Stimulated activated CD4-positive, alpha-beta T cell treated with anti-CD3 and anti-CD28 coated beads, Interleukin-1b, Interleukin-23, amount 100 ng/mL, for 24 hours (primary cell): Measurements from ENCODE around the gene R3HDM4.
"Not testable (repeated sequence)": the region's sequence is repeated elsewhere in the genome, so short reads cannot be mapped to it uniquely, and the experiment has no call there.

Source experiments
- DNase-seq, 4 experiments: peaks; one replicate each; pipeline ENCODE4 v3.0.0-alpha.2; 2020; ENCODE audit warnings: low read depth in 4 of 4, low spot score in 1 of 4

Gene R3HDM4

DNA sequence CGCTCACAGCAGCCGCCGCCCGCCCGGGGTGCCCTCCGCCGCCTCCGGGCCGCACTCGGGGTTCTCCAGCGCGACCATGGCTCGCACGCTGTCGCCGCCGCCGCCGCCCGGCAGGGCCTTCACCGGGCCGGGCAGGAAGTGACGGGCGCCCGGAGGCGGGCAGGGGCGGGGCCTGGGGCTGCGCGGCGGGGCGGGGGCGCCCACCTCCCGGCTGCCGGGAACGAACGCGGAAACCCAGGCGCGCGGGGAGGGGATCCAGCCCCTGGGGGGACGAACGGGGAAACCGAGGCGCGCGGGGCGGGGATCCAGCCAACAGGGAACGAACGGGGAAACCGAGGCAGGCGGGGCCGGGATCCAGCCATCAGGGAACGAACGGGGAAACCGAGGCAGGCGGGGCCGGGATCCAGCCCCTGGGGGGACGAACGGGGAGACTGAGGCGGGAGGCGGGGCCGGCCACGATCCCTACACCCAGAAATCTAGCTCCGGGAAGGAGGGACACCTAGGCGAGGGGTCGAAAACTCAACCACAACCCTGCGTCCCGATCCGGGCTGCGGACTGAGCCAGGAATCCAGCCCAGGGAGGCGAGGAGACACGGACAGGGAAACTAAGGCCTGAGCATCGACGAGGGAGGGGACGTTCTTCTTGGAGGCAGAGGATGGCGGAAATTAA lies at the start of gene R3HDM4:
Gene R3HDM4, minus strand, starts transcription at position 140 of the 669 bp plus-strand sequence. Its CDS starts 62 bp downstream, at position 78.
- DNase-seq, result peak; percentile 71 to 81 (median 75)

DNA sequence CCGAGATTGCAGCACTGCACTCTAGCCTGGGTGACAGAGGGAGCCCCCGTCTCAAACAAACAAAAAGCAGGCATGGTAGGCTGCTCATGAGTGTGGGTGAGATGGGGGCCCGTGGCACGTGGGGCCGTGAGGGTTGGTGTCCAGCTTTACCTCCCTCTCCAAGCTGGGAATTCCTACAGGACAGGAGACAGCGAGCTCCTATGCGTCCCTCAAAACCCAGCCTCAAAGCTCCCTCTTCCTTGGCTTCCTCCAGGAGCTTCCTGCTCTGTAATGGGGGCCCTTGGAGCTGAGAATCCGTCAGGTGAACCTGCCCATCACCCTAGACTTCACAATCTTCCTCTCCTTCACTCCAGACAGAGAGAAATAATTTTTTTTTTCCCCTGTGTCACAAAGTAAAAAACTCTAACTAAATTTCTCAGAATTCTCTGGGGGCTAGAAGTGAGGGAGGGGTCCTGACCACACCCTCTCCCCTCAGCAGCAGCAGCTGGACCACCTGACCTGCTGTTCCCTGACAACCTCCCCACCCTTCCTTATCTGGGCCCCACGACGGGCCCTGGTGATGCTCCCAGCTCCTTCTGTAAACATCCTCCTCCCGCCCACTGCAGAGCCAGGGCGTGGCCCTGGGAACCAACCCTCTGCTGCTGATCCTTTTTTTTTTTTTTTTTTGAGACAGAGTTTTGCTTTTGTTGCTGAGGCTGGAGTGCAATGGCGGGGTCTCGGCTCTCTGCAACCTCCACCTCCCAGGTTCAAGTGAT lies 49.0 kb upstream of the R3HDM4 start:
- no peak for DNase-seq

DNA sequence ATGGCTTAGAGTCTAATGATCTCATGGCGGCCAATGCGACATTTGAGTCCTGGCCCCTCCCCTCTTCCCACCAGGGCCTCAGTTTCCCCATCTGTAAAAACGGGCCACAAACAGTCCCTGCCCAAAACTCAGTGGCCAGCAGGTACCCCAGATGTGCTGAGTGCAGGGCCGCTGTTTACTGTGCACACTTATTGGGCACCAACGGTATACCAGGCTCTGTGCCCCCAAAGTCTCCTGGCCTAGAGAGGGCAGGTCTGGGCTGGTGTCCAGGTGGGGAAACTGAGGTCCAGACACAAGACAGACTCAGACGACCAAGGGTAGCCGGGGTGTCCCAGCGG lies 47.6 kb upstream of the R3HDM4 start:
- no peak for DNase-seq

DNA sequence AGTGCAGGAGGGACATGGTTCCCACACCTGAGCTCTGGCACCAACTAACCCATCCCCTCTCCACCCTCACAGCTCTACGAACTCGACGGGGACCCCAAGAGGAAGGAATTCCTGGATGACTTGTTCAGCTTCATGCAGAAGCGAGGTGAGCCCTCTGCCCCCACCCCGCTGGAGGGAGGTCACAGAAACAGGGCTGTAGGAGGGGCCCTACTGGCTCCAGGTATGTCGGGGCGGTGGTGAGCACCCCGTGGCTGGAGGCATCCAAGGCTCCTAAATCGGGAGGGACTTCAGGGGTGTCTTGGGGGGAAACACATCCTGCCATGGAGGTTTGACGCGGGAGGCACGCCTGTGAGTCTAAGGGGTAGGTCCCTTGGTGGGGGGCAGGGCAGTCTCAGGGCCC lies 47.0 kb upstream of the R3HDM4 start:
- DNase-seq, result no peak

DNA sequence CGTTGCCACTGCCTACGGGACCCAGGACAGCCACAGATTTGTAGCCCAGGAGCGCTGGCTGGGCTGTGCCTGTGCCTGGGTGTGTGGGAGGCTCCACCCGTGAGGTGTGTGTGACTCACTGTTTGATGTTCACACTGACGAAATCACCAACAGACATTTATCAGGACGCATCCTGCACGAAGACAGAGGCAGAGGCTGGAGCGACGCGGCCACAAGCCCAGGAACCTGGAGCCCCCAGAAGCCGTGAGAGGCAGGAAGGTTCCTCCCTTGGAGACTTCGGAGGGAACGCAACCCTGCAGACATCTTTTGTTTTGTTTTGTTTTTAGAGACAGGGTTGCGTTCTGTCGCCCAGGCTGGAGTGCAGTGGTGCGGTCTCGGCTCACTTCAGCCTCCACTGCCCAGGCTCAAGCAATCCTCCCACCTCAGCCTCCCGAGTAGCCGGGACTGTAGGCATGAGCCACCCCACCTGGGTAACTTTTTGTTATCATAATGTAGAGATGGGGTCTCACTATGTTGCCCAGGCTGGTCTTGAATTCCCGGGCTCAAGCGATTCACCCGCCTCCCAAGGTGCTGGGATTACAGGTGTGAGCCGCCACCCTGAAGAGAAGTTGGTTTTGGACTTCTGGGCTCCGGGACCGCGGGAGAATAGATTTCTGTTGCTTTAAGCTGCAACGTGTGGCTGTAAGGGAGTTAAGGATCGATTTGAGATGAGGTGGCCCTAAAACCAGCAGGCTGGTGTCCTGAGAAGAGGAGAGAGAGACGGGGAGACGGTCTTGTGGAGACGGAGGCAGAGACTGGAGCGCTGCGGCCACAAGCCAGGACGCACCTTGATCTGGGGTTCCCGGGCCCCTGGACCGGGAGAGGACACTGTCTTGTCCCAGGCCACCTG lies 46.2 kb upstream of the R3HDM4 start:
- peak in 2 of 4 experiments; percentile 35 to 36 for DNase-seq

DNA sequence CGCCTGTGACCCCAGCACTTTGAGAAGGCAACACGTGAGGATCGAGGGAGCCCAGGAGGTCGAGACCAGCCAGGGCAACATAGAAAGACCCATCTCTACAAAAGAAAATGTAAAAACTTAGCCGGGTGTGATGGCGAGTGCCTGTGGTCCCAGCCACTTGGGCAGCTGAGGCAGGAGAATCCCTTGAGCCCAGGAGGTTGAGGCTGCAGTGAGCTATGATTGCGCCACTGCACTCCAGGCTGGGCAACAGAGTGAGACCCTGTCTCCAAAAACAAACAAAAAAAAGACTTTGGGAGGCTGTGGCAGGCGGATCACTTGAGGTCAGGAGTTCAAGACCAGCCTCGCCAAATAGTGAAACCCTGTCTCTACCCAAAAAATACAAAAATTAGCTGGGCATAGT lies 44.6 kb upstream of the R3HDM4 start:
- DNase-seq, result not testable (repeated sequence)

DNA sequence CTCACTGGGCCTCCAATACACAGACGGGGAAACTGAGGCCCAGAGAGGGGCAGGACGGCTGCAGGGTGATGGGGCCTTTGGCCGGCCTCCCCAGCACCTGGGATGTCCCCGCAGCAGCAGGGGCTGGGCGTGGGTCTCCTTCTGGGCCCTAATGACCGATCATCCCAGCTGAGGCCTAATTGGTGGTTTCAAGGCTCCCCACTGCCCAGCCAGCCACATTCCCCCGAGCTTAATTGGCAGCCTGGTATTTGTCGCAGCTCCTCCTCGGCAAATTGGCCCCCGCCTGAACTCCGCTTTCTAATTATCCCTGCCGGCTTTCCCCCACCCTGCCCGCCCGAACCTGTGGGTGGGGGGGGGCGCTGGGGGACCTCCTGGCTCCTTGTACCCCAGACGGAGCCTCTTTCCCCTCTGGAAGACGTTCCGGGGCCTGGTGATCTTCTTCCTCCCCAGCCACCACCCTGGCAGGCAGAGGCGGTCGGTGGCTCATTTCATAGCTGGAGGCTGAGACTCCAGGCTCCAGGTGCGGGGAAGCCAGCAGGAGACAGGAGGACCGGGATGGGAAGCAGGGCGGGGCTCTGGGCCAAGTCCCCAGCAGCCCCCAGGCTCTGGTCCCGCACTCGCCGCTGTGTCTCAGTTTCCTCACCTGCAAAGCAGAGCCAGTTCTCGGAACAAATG lies 43.9 kb upstream of the R3HDM4 start:
- no peak for DNase-seq

DNA sequence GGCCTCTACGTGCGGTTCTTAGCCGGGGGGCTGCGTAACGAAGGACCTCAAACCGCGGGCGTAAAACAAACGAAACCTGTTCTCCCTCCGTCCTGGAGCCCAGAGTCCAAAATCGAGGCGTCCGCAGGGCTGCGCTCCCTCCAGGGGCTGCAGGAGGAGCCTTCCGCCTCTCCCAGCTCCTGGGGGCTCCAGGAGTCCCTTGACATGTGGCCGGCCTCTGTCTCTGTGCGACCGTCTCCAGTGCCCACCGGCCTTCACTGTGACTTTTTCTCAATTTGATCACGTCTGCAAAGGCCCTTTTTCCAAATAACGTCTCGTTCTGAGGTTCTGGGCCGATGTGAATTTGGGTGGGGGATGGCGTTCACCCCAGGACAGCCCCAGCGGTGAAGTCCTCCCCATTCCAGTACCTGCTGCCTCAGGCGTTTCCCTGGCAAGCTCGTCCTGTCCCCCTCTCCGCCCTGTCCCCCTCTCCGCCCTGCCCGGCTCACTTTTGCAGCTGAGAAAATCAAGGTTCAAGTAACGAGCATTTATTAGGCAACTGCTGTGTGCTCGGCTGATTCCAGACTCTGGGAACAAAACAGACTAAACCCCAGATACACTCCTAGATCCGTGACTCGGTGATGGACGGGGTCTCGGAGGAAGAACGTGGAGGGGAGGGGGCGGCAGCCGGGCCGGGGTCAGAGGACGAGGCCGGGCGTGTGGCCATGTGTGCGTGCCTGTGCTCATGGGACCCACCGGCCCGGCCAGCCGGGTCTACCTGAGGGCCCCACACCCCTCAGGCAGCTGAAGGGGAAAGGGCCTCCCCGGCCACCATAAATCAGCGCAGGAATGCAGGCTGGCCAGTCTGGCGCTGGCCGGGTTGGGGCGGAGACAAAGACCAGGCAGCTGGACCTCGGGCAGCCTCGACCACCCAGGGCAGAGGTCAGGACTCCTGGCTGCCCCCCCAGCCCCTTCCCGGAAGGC lies 43.1 kb upstream of the R3HDM4 start:
- no peak for DNase-seq

DNA sequence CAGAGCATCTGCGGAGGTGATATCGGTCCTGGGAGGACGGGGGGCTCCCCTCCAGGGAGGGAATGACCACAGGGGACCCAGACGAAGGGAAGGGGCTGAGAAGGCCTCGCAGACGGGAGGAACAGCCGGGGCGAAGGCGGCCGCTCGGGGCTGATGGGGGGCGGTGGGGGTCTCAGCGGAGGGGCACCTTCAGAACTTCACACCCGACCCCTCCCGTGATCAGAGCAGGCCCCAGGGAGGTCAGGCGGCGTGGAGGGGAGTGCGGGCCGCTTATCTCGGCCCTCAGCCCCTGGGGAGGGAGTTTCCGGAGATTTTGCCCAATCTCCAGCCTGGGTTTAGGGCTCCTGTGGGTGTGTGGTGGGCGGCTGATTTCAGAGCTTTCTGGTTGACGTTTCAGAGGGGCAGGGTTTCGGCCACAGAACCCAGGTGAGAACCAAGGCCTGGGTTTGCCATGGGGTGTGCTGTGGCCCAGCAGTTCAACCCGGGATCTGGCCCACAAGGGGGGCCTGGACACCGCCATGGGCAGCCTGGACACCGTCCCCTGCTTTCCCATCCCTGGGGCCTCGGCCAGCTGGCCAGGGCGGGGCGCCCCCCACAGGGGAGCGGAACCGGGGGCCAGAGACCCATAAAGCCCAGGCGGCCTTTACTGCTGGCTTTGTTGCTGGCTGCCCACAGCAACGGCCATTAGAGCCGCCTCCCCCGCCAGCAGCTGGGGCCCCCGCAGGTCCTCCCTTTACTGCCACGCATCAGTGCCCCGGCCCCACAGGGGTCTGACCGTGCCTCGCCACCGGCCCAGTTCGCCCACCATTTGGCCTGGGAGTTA lies 41.9 kb upstream of the R3HDM4 start:
- no peak for DNase-seq

DNA sequence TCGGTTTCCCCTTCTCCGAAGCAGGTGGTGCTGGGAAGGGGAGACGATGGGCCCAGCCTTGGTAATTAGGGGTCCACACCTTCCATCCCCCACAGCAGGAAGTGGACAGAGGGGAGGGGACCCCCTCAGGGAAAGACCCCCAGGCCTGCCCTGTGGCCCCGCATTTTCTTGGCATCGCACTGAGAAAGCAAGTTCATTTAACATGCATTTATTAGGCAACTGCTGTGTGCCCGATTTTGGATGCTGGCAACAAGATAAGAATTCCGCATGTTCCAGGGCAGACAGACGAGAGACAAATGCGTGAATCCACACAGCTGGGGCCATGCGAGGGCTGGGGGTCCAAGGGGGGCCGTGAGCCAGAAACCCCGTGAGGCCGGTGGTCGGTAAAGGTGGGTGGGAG lies 41.3 kb upstream of the R3HDM4 start:
- no peak for DNase-seq

DNA sequence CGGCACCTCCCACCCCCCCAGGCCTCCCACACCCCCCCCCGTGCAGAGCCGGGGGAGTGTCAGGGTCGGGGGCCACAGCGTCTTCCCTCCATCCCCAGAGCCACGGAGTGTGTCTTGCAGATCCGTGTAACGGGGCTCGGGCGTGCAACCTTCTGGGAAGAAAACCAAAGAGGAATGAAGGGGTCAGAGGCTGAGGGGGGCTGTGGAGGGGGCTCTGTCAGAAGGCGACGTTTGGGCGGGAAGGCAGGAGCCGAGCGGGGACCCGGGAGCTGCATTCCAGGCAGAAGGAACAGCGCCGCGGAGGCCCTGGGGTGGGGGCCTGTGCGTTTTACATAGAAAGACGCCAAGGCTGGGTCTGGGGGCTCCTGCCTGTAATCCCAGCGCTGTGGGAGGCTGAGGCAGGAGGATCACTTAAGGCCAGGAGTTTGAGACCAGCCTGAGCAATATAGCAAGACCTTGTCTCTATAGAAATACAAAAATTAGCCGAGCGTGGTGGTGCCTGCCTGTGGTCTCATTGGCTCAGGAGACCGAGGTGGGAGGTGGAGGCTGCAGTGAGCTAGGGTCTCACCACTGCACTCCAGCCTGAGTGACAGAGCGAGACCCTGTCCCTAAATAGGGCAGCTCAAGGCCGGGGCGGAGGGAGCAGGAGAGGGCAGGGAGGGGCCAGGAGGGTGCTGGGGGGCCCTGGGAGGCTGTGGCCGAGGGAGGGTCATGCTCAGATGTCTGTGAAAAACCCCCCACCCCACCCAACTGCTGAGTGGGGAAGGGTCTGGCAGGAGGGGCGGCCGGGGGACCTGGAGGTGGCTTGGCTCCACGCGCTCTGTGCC lies 40.6 kb upstream of the R3HDM4 start:
- DNase-seq, result no peak

DNA sequence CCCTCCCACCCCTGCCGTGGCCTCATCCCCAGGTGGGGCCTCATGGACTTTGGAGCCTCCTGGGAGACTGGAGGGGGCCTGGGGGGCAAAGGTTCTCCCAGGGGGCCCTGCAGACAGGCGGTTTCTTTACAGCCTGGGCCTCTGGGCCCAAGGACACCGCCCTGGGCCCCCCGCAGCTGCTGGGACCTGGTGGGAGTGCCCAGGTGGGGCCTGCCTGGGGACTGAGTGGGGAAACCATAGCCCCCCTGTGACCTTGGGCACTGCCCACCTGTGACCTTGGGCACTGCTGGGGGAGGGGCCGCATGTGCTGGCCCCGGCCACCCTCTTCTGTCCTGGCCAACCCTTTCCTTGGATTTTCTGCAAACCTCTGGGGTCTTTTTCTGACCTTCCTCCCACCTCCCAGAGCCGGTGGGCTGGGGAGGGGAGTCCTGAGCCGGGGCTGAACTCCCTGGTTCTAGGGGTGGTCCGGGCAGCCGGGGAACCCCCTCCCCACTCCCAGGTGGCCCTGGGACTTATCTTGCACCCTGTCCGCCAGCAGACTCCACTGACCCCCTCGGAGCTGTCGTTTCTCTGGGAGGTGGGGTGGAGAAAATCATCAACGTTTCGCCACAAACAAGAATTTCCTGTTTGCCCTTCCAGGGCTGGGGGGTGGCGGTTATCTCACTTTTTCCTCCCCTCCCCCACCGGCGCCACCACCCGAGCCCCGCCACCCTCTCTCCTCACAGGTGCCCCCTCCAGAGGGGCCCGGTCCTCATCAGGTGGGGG lies 39.8 kb upstream of the R3HDM4 start:
- no peak for DNase-seq

DNA sequence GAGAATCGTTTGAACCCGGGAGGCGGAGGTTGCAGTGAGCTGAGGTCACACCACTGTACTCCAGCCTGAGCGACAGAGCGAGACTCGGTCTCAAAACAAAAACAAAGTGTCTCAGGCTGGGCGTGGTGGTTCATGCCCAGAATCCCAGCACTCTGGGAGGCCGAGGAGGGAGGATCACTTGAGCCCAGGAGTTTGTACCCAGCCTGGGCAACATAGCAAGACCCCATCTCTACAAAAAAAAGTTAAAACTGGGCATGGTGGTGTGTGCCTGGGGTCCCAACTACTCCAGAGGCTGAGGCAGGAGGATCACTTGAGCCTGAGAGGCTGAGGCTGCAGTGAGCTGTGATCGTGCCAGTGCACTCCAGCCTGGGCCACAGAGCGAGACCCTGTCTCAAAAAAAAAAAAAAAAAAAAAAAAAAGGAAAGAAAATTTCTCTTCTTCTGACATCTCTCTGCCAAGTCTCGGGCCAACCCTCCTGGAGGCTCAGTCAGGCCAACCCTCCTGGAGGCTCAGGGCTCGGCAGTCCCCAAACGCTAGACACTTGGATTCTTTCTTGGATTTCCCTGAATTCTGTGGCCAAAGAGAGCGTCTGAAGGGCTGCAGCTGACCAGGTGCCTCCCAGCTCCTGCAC lies 39.1 kb upstream of the R3HDM4 start:
- DNase-seq, result no peak

DNA sequence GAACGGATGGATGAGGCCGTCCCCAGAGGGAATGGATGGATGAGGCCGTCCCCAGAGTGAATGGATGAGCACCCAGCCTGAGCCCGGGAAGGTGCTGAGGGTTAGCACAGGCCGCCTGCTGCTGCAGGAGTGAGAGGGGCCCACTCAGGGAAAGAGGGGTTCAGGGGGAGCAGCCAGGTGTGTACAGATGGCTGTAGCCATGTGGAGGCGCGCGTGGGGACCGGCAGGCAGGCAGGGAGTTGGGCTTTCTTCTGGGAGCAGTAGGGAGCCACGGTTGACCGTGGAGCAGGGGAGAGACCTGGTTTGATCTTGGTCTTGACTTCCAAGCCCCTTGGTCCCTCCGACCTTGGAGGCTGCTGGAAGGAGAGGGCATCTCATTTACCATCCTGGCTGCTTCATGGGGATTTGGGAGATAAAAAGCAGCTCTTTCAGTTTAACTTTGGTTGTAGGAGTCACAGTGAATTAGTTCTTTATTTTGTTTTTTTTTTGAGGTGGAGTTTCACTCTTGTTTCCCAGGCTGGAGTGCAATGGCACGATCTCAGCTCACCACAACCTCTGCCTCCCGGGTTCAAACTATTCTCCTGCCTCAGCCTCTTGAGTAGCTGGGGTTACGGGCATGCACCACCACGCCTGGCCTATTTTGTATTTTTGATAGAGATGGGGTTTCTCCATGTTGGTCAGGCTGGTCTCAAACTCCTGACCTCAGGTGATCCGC lies 37.5 kb upstream of the R3HDM4 start:
- no peak for DNase-seq

DNA sequence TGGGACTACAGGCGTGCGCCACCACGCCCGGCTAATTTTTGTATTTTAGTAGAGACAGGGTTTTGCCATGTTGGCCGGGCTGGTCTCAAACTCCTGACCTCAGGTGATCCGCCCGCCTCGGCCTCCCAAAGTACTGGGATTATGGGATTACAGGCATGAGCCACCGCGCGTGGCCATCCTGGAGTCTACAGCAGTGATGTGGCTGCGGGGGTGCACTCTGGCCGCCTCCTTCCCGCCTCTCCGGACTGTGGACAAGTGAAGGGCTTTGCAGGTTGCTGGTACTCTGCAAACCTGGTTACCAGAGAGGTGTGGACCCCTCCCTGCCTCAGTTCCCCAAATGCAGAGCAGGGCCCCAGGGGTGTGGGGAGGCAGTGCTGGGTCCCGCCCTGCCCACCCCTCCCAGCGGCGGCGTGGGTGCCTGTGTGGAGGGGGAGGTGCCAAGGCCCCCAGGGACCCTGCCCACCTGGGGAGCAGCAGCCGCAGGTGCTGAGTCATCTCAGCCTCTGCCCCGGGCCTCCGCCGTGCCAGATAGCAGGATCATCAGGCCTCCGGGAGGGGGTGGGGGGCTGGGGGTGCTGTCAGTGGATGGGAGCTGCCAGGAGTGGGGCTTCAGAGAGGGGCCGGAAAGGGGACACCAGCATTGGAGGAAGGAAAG lies 36.0 kb upstream of the R3HDM4 start:
- DNase-seq, result no peak
